AG09319 (cell line): Measurements from ENCODE around the gene ACSS1.

Experiments used
- DNase-seq: peaks from one replicate; pipeline ENCODE4 v3.0.0-alpha.2; 2010; ENCODE audit warnings: low read depth; ENCODE audit errors: extremely low read depth
- TF ChIP-seq, protein P1 (sequence below): IDR thresholded peaks from 2 replicates; pipeline ENCODE4 v1.5.1; 2011; ENCODE audit warnings: low read depth, mild to moderate bottlenecking, inconsistent platforms, low read length, moderate library complexity

Gene ACSS1

DNA sequence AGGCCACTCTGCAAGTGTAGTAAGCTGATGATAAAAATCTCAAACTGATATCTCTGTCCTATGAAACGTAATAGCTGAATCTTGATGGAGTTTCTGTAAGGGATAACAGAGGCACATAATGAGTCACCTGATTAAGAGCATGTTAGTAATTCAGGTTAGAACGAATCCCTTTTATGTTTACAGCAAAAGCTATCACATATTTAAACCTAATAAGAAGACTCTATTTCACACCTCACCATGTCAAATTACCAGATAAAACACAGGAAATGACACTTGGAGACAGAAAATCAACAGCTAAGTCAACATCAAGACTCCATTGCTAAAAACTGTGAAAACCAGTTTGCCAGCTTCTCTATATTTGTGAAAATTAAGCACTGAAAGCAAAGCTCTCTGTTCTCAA, 97.1 kb downstream of the ACSS1 start:
- no peak for DNase-seq
- TF ChIP-seq, protein P1, sequence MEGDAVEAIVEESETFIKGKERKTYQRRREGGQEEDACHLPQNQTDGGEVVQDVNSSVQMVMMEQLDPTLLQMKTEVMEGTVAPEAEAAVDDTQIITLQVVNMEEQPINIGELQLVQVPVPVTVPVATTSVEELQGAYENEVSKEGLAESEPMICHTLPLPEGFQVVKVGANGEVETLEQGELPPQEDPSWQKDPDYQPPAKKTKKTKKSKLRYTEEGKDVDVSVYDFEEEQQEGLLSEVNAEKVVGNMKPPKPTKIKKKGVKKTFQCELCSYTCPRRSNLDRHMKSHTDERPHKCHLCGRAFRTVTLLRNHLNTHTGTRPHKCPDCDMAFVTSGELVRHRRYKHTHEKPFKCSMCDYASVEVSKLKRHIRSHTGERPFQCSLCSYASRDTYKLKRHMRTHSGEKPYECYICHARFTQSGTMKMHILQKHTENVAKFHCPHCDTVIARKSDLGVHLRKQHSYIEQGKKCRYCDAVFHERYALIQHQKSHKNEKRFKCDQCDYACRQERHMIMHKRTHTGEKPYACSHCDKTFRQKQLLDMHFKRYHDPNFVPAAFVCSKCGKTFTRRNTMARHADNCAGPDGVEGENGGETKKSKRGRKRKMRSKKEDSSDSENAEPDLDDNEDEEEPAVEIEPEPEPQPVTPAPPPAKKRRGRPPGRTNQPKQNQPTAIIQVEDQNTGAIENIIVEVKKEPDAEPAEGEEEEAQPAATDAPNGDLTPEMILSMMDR: no peak

DNA sequence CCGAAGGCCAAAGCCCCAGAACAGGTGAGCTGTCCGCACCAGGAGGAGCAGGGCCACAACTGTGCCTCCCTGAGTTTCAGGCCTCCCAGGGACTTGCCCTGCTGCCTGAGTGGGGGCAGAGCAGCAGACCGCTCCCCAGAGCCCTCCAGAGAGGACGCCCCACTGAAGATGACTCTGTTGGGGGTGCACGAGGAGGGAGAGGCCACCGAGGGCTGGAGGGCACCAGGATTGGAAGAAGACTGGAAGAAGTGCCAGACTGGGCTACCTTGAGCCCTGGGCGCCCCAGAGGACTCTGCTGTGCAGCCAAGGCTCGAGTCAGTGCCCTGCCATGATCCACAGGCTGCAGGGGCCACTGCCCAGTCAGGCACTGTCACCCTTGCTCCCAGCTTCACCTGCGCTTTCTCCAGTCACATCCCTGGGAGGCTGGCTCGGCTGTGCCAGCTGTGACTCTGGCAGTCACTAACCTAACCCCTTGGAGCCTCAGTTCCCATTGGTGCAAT, 97.6 kb downstream of the ACSS1 start:
- TF ChIP-seq, protein P1: no peak
- DNase-seq: no peak

DNA sequence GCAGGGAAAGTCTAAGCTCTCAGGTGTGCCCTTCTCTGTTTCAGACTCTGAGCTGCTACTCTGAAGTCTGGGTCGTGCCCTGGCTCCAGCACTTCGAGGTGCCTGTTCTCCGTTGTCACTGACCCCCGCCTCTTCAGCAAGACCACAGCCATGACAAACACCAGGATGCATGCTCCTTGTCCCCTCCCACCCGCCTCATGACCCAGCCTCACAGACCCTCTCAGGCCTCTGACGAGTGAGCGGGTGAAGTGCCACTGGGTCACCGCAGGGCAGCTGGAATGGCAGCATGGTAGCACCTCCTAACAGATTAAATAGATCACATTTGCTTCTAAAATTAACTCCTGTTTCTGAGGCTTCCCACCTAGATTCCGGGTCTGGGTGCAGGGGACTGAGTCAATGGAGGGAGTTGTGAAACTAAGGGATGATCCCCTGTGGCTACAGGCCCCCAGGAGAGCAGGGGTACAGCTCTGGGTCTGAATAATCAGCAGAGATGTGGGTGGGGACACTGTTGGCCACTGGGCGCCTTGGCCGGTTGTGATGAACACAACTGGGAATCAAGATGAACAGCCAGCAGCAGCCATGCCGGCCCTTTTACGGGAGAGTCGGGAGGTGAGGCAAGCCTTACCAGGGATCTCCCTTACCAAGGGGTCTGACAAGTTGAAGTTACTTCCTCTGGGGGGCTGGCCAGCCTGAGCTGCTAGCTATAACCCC, 98.2 kb downstream of the ACSS1 start:
- TF ChIP-seq, protein P1: no peak
- DNase-seq: no peak

DNA sequence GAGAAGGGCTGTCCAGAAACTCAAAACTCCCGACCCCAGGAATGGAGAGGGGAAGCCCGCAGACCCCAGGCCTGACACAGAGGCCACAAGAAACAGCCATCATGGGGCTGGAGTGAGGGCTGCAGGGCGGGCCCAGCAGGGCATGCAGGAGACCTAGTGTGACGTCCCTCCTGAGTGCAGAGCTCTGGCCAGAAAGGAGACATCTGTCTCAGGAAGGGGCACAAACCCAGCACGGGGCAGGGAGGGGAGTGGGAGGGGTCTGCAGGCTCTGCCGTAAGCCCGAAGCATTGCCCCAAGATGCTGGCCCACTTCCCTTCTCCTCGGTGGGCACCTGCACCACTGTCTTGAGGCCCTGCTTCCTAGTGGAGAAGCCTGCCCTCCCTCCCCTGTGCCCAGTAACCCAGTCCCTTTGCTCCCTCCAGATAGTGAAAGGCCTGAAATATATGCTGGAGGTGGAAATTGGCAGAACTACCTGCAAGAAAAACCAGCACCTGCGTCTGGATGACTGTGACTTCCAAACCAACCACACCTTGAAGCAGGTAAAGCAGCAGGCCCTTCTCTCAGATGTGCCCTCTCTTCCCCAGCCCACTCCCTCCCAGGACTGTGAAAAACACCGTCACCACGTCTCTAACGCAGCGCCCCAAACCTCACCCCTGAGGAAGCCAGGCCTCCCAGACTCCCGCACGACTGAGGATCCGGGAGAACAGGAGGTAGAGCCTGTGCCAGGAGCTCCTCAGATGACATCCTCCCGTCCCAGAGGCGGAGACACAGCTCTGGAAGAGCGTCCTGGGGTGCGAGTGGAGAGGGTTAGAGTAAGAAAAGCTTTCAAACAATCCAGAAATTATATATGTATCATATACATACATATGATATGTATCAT, 99.2 kb downstream of the ACSS1 start:
- TF ChIP-seq, protein P1: no peak

DNA sequence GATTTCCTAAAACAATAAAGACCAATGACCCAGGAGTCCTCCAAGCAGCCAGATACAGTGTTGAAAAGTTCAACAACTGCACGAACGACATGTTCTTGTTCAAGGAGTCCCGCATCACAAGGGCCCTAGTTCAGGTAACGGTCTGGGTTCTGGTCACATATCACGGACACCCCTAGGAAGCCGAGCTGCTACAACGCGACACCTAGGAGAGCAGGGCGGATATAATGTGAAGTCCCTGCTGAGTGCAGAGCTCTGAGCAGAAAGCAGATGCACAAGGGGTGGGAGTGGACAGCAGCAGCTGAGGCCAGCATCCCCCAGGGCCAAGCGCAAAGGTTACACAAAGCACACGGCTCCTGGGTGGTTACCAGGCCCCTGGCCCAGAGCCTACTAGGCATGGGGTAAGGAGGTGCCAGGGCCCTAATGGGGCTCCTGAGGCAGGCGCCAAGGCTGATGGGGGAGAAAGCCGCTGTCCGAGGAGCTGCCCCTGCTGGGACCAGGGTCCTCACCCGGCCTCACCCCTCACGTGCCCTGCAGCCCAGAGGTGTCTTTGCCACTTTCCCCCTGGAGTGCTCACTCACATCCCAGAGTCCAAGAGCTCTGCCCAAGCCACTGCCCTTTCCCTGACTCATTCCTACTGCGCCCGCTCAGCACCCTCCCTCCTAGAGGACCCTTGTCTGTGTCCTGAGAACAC, 100.5 kb downstream of the ACSS1 start:
- no peak for DNase-seq
- TF ChIP-seq, protein P1: no peak

More for the DNA sequence above, 99.2 kb downstream of the ACSS1 start:
- no peak for DNase-seq
